ENCODE measurements around the gene PAX1. TPM values are rescaled to one million over a fixed set of nuclear protein-coding genes. Genes with fewer than 3 reads are reported as not detected.
A peak's percentile ranks its signal among the peaks of the same experiment; 100 is the strongest.

Gene PAX1
- total and polyA plus RNA-seq, 7 donors, result 0.05 to 0.84 (median 0.34) TPM

DNA sequence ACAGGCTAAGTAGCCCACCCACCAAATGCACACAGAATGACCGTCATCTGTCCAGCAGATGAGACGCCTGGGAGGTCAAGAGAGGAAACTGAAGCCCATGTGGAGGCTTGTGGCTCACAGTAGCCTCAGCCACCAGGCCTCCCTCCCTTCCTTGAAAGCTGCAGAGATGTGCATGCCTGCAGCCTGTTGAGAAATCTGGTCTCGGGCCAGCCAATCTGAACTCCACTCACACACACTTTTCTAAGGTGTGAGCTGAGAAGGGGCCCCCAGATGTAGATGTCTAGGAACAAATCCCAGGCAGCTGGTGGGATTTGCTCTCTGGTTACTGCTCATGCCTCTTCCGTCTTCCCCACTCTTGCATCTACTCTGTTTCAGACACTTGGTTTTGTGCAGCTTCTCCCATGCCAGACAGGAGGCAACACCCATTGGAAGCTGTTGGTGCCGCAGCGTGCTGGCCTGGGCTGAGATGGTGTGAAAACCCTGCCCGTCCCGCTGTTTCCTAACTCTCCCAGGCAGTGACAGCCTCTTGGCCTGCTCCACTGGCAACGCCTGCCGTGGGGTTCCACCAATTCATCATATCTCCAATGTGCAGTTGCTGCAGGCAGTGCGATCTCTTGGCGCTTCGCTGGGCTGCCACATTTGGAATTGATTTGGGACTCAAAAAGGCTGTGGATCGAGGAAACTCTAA, 24.1 kb upstream of the PAX1 start:
- DNase-seq, result peak; percentile 26 to 78
- no peaks in the 10 kb centered on the region for H3K9me3 ChIP-seq

DNA sequence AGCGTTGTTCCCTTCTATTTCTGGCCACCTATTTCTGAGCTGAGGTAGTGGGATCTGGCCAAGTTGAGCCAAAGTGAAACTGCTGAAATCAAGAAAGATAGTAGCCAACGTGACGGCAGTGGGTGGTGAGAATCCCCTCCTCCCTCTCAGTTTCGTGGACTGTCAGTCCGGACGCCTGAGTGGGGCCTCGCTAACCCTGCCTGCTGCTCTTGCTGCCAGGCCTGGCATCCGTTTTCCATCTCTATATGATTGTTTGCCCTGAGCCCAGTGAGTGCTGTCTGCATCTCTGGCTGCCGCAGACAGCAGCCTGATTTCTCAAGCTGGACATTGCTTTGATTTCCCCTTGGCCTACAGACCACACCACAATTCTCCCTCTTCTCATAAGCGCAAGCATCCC, 23.5 kb upstream of the PAX1 start:
- Histone ChIP-seq H3K9me3 (no peaks in the 10 kb centered on the region), H3K27me3 (ENCODE audit: insufficient read depth in 3 of 3, low read length in 2 of 3) (peaks cover 0 to 3% (median 0%) of the 10 kb centered on the region in 3 donors), H3K36me3 (ENCODE audit: insufficient read depth in 1 of 2, low read depth in 1 of 2) (no peaks in the 10 kb centered on the region), H3K4me3 (peak overlapping the region; percentile 26), H3K27ac (no peak overlapping the region), H3K4me1 (no peaks in the 10 kb centered on the region)
- DNase-seq (no peak), ATAC-seq (peak in 1 of 4 donors; percentile 13)
- TF ChIP-seq, protein P1, sequence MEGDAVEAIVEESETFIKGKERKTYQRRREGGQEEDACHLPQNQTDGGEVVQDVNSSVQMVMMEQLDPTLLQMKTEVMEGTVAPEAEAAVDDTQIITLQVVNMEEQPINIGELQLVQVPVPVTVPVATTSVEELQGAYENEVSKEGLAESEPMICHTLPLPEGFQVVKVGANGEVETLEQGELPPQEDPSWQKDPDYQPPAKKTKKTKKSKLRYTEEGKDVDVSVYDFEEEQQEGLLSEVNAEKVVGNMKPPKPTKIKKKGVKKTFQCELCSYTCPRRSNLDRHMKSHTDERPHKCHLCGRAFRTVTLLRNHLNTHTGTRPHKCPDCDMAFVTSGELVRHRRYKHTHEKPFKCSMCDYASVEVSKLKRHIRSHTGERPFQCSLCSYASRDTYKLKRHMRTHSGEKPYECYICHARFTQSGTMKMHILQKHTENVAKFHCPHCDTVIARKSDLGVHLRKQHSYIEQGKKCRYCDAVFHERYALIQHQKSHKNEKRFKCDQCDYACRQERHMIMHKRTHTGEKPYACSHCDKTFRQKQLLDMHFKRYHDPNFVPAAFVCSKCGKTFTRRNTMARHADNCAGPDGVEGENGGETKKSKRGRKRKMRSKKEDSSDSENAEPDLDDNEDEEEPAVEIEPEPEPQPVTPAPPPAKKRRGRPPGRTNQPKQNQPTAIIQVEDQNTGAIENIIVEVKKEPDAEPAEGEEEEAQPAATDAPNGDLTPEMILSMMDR (IDR thresholded peaks at IDR 0.05), result no peak
- WGBS, 3 donors, result 18 to 35% (median 19%) methylated on average over 10 of the region's 10 CpGs
- intact Hi-C loops (cut with DNase I), result no loop called here

More for the DNA sequence above, 24.1 kb upstream of the PAX1 start:
- Histone ChIP-seq H3K27me3 (ENCODE audit: insufficient read depth in 3 of 3, low read length in 2 of 3) (peaks cover 0 to 3% (median 0%) of the 10 kb centered on the region in 3 donors), H3K27ac (no peak overlapping the region), H3K4me3 (peak overlapping the region; percentile 26), H3K4me1 (no peaks in the 10 kb centered on the region), H3K36me3 (ENCODE audit: insufficient read depth in 1 of 2, low read depth in 1 of 2) (no peaks in the 10 kb centered on the region)
- TF ChIP-seq, protein P1 (IDR thresholded peaks at IDR 0.05), result no peak
- 21 to 33% (median 23%) methylated on average over 14 of the region's 14 CpGs for WGBS, 3 donors
- peak in 3 of 4 donors; percentile 34 to 76 (median 75) for ATAC-seq
- intact Hi-C loops (cut with DNase I), result no loop called here

DNA sequence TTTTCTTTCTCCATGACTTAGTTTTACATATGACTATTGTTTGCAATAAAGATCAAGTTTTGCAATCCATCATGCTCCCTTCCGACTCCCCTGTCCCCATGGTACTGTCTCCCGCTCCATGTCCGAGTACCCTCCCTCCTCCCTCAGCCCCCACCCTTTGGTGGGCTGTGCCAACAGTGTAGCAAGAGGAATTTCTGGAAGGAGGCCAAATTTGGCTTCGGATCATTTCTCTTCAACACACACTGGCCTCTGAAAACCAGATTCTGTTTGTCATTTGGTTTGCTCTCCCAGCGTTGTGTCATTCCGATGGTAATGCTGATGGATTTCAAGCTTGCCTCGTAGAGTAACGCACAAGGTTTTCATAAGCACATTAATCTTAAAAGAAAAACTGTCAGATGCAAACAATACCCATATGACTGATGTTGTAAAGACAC, 22.9 kb upstream of the PAX1 start:
- intact Hi-C loops (cut with DNase I), result no loop called here
- Histone ChIP-seq H3K36me3 (ENCODE audit: insufficient read depth in 1 of 2, low read depth in 1 of 2) (no peaks in the 10 kb centered on the region), H3K27me3 (ENCODE audit: insufficient read depth in 3 of 3, low read length in 2 of 3) (no peaks in the 10 kb centered on the region), H3K9me3 (no peaks in the 10 kb centered on the region), H3K27ac (no peak overlapping the region), H3K4me1 (no peaks in the 10 kb centered on the region), H3K4me3 (no peak overlapping the region)
- ATAC-seq (peak in 2 of 4 donors; percentile 38 to 71), DNase-seq (peak in 1 of 2 donors; percentile 62)
- WGBS, 3 donors, result 27 to 37% (median 32%) methylated on average over 8 of the region's 8 CpGs
- TF ChIP-seq, protein P1 (IDR thresholded peaks at IDR 0.05), result no peak

DNA sequence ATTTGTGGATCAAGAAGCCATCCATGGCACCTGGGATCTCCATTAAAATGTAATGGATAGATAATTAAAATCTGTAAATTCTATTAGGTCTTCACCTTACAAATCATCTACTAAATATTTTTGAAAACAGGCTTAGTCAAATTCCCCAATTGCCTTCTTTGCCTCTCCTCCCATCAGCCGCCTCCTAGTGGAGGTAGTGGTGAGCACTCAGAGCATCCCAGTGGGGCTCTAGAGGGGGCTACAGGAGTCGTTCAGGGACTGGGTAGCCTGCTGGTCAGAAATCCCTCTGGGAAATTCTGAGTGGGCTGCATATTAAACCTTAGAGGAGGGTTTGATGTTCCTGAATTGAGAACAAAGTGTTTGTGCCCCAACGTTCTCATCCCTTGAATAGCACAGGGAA, 20.8 kb upstream of the PAX1 start:
- Histone ChIP-seq H3K27me3 (ENCODE audit: insufficient read depth in 3 of 3, low read length in 2 of 3) (no peaks in the 10 kb centered on the region), H3K9me3 (no peaks in the 10 kb centered on the region), H3K4me1 (no peaks in the 10 kb centered on the region), H3K36me3 (ENCODE audit: insufficient read depth in 1 of 2, low read depth in 1 of 2) (no peaks in the 10 kb centered on the region), H3K27ac (no peak overlapping the region), H3K4me3 (no peak overlapping the region)
- no peak for ATAC-seq
- TF ChIP-seq, protein P1 (IDR thresholded peaks at IDR 0.05), result no peak
- DNase-seq, result no peak
- 58 to 70% (median 69%) methylated on average over 3 of the region's 3 CpGs for WGBS, 3 donors
- intact Hi-C loops (cut with DNase I), result no loop called here
